Activated T-helper 9 cell treated with anti-CD3 and anti-CD28 coated beads, Interleukin-2, amount 50 U/mL, for 16 hours (primary cell): ENCODE data around the gene RPN1.
"Not testable (repeated sequence)": the region's sequence is repeated elsewhere in the genome, so short reads cannot be mapped to it uniquely, and the experiment has no call there.

Experiments used
- DNase-seq: peaks from one replicate; pipeline ENCODE4 v3.0.0-alpha.2; 2020; ENCODE audit warnings: low read depth

The RPN1 gene

GRCh38 chr3:128650096-128651050 lies at the start of gene RPN1:
TSS of gene RPN1 (minus strand) at chr3:128650818. CDS start at chr3:128650800, 18 bp downstream.
- peak; percentile 92 for DNase-seq

GRCh38 chr3:128698211-128699047 lies 47.8 kb upstream of the RPN1 start:
- DNase-seq, result peak; percentile 4

- DNase-seq, result no peak
These were observed 46.7 kb upstream of the RPN1 start for GRCh38 chr3:128697341-128697740.

- DNase-seq, result no peak
These were observed 43.1 kb upstream of the RPN1 start for GRCh38 chr3:128693696-128694095.

- DNase-seq, result no peak
These were observed 38.4 kb upstream of the RPN1 start for GRCh38 chr3:128689060-128689459.

- no peak for DNase-seq
These were observed 35.8 kb upstream of the RPN1 start for GRCh38 chr3:128686465-128686864.

- no peak for DNase-seq
These were observed 34.5 kb upstream of the RPN1 start for GRCh38 chr3:128684986-128685726.

GRCh38 chr3:128683957-128684356 lies 33.3 kb upstream of the RPN1 start:
- no peak for DNase-seq

- no peak for DNase-seq
These were observed 30.8 kb upstream of the RPN1 start for GRCh38 chr3:128681369-128681829.

GRCh38 chr3:128680603-128681368 lies 30.2 kb upstream of the RPN1 start:
- DNase-seq, result peak; percentile 95

- DNase-seq, result no peak
These were observed 28.7 kb upstream of the RPN1 start for GRCh38 chr3:128679338-128679737.

- DNase-seq, result not testable (repeated sequence)
These were observed 25.2 kb upstream of the RPN1 start for GRCh38 chr3:128675802-128676201.

GRCh38 chr3:128674161-128674784 lies 23.7 kb upstream of the RPN1 start:
- DNase-seq, result no peak

GRCh38 chr3:128667641-128668040 lies 17.0 kb upstream of the RPN1 start:
- DNase-seq, result no peak

GRCh38 chr3:128665362-128666021 lies 14.9 kb upstream of the RPN1 start:
- no peak for DNase-seq

- no peak for DNase-seq
These were observed 12.5 kb upstream of the RPN1 start for GRCh38 chr3:128663151-128663550.

GRCh38 chr3:128655531-128655930 lies 4.9 kb upstream of the RPN1 start:
- no peak for DNase-seq

- not testable (repeated sequence) for DNase-seq
These were observed 3.6 kb upstream of the RPN1 start for GRCh38 chr3:128653993-128654805.

GRCh38 chr3:128653383-128653992 lies 2.9 kb upstream of the RPN1 start:
- not testable (repeated sequence) for DNase-seq
